ENCODE data around the gene ENPP4.
"Not testable (repeated sequence)": the region's sequence is repeated elsewhere in the genome, so short reads cannot be mapped to it uniquely, and the experiment has no call there.

ENPP4 gene

GRCh38 chr6:46113370-46113769, 16.4 kb upstream of the ENPP4 start:
- DNase-seq (ENCODE audit: low spot score) = no peak
- H3K4me3 ChIP-seq = no peak overlapping the region
- no peak overlapping the region for H3K27ac ChIP-seq
- TF ChIP-seq CTCF (IDR thresholded peaks at IDR 0.05) = no peak

- DNase-seq (ENCODE audit: low spot score) = no peak
- no peak overlapping the region for H3K27ac ChIP-seq
- no peak for TF ChIP-seq CTCF (IDR thresholded peaks at IDR 0.05)
- no peak overlapping the region for H3K4me3 ChIP-seq
These were observed 14.2 kb upstream of the ENPP4 start for GRCh38 chr6:46115634-46116033.

GRCh38 chr6:46116289-46116688, 13.5 kb upstream of the ENPP4 start:
- DNase-seq (ENCODE audit: low spot score) = no peak
- no peak for TF ChIP-seq CTCF (IDR thresholded peaks at IDR 0.05)
- Histone ChIP-seq H3K27ac (no peak overlapping the region), H3K4me3 (no peak overlapping the region)

- no peak overlapping the region for H3K4me3 ChIP-seq
- no peak for DNase-seq (ENCODE audit: low spot score)
- no peak overlapping the region for H3K27ac ChIP-seq
- TF ChIP-seq CTCF (IDR thresholded peaks at IDR 0.05) = no peak
These were observed 11.6 kb upstream of the ENPP4 start for GRCh38 chr6:46118157-46118556.

- Histone ChIP-seq H3K27ac (no peak overlapping the region), H3K4me3 (no peak overlapping the region)
- no peak for TF ChIP-seq CTCF (IDR thresholded peaks at IDR 0.05)
- no peak for DNase-seq (ENCODE audit: low spot score)
These were observed 11.0 kb upstream of the ENPP4 start for GRCh38 chr6:46118836-46119235.

GRCh38 chr6:46119679-46120078, 10.1 kb upstream of the ENPP4 start:
- not testable (repeated sequence) for H3K4me3 ChIP-seq; DNase-seq (ENCODE audit: low spot score)

GRCh38 chr6:46128476-46128875, 1.3 kb upstream of the ENPP4 start:
- TF ChIP-seq CTCF (IDR thresholded peaks at IDR 0.05) = no peak
- no peak overlapping the region for H3K27ac ChIP-seq
- peak overlapping the region; percentile 74 for H3K4me3 ChIP-seq
- DNase-seq (ENCODE audit: low spot score) = no peak

More at GRCh38 chr6:46119679-46120078, 10.1 kb upstream of the ENPP4 start:
- not testable (repeated sequence) for H3K27ac ChIP-seq

GRCh38 chr6:46129291-46129628, 529 bp upstream of the ENPP4 start:
- TF ChIP-seq CTCF (IDR thresholded peaks at IDR 0.05) = no peak
- peak overlapping the region in 1 of 2 donors; percentile 62 for H3K27ac ChIP-seq
- peak overlapping the region; percentile 74 for H3K4me3 ChIP-seq
- DNase-seq (ENCODE audit: low spot score) = no peak
